Suprapubic skin (tissue), 3 donors: ENCODE measurements around the gene MMP13.

Source experiments
- POLR2A ChIP-seq, 2 donors: fragments of 450-650 bp; IDR thresholded peaks; one replicate each; pipeline ENCODE4 v1.6.1; 2017; ENCODE audit warnings: antibody characterized with exemption in 2 of 2, mild to moderate bottlenecking in 2 of 2, moderate library complexity in 2 of 2
- TF ChIP-seq, protein P1 (sequence below), 2 donors: fragments of 200-600 bp in 1 of 2; fragments of 450-650 bp in 1 of 2; sonication (generic) in 1 of 2; IDR thresholded peaks; one replicate each; pipeline ENCODE4 v1.5.1; 2016 to 2019; ENCODE audit warnings: antibody characterized with exemption in 2 of 2, mild to moderate bottlenecking in 1 of 2, moderate library complexity in 1 of 2

DNA sequence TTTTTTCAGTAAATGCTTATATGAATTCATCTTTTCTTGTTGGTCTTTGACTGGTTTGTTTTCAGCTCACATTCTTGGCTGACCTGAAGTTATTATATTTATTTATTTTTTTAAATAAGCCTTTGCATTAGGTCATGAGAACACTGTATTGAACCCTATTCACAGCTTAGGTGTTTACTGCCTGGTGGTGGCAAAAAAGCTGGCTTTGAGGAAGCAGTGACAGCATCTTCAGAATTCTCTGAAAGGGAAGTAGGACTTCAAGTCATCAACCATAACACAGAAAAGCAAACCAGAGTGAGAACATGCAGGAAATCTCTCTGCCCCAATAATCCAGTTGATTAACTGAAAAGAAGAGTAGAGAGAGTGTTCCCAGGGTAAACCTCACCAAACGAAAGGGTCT lies 30.3 kb upstream of the MMP13 start:
- TF ChIP-seq, protein P1, sequence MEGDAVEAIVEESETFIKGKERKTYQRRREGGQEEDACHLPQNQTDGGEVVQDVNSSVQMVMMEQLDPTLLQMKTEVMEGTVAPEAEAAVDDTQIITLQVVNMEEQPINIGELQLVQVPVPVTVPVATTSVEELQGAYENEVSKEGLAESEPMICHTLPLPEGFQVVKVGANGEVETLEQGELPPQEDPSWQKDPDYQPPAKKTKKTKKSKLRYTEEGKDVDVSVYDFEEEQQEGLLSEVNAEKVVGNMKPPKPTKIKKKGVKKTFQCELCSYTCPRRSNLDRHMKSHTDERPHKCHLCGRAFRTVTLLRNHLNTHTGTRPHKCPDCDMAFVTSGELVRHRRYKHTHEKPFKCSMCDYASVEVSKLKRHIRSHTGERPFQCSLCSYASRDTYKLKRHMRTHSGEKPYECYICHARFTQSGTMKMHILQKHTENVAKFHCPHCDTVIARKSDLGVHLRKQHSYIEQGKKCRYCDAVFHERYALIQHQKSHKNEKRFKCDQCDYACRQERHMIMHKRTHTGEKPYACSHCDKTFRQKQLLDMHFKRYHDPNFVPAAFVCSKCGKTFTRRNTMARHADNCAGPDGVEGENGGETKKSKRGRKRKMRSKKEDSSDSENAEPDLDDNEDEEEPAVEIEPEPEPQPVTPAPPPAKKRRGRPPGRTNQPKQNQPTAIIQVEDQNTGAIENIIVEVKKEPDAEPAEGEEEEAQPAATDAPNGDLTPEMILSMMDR (IDR thresholded peaks at IDR 0.05), result no peak
- no peak for TF ChIP-seq POLR2A (IDR thresholded peaks at IDR 0.05)
